ENCODE results near the gene WDR37. TPM values are rescaled to one million over a fixed set of nuclear protein-coding genes. Genes with fewer than 3 reads are reported as not detected.
"Not testable (repeated sequence)": the region's sequence is repeated elsewhere in the genome, so short reads cannot be mapped to it uniquely, and the experiment has no call there.

Gene WDR37
- total and polyA plus RNA-seq, 4 donors = 6.6 to 23.5 (median 13.6) TPM

DNA sequence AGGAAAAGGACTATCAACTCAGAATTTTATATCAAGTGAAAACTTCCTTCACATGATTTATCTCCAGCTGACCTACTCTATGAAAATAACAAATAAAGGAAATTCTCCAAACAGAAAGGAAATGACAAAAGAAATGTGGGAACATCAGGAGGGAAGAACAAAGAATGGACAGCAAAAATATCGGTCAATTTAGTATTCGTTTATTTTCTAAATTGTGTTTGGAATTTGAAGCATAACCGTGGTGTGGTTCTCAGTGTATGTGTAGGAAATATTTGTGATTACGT lies 8.7 kb downstream of the WDR37 start:
- TF ChIP-seq, protein P1, sequence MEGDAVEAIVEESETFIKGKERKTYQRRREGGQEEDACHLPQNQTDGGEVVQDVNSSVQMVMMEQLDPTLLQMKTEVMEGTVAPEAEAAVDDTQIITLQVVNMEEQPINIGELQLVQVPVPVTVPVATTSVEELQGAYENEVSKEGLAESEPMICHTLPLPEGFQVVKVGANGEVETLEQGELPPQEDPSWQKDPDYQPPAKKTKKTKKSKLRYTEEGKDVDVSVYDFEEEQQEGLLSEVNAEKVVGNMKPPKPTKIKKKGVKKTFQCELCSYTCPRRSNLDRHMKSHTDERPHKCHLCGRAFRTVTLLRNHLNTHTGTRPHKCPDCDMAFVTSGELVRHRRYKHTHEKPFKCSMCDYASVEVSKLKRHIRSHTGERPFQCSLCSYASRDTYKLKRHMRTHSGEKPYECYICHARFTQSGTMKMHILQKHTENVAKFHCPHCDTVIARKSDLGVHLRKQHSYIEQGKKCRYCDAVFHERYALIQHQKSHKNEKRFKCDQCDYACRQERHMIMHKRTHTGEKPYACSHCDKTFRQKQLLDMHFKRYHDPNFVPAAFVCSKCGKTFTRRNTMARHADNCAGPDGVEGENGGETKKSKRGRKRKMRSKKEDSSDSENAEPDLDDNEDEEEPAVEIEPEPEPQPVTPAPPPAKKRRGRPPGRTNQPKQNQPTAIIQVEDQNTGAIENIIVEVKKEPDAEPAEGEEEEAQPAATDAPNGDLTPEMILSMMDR (IDR thresholded peaks at IDR 0.05; ENCODE audit: control extremely low read depth, extremely low read depth) = no peak
- H3K9me3 ChIP-seq (ENCODE audit: control insufficient read depth in 4 of 4, insufficient read depth in 3 of 4, low read length in 3 of 4) = no peaks in the 10 kb centered on the region
- no peak for ATAC-seq (ENCODE audit: insufficient read depth, low FRiP score)
- H3K27ac ChIP-seq (ENCODE audit: low read depth in 1 of 2, low read length in 1 of 2) = no peak overlapping the region
- 77 to 78% methylated on average over 4 of the region's 4 CpGs for WGBS, 2 donors
- H3K27me3 ChIP-seq (ENCODE audit: control insufficient read depth in 3 of 3, insufficient read depth in 3 of 3, low read length in 2 of 3) = no peaks in the 10 kb centered on the region
- H3K9ac ChIP-seq (ENCODE audit: insufficient read depth in 1 of 2, low read length in 2 of 2) = no peak overlapping the region
- H3K36me3 ChIP-seq (ENCODE audit: control insufficient read depth in 4 of 4, insufficient read depth in 4 of 4, low read length in 4 of 4) = peaks cover 0 to 3% (median under 1%) of the 10 kb centered on the region in 4 donors
- H3K4me1 ChIP-seq (ENCODE audit: control insufficient read depth in 5 of 5, insufficient read depth in 5 of 5, low read length in 5 of 5) = peaks cover 0 to 18% (median 0%) of the 10 kb centered on the region in 5 donors
- H3K4me3 ChIP-seq = no peak overlapping the region
- DNase-seq = no peak

DNA sequence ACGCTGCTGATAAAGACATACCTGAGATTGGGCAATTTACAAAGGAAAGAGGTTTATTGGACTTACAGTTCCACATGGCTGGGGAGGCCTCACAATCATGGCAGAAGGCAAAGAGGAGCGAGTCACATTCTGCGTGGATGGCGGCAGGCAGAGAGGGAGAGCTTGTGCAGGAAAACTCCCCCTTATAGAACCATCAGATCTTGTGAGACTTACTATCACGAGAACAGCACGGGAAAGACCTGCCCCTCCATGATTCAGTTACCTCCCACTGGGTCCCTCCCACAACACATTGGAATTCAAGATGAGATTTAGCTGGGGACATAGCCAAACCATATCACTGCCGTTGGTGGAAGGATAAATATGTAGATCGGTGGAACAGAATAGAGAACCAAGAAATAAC lies 10.5 kb downstream of the WDR37 start:
- not testable (repeated sequence) for H3K4me3 ChIP-seq; H3K4me1 ChIP-seq (ENCODE audit: control insufficient read depth in 5 of 5, insufficient read depth in 5 of 5, low read length in 5 of 5); DNase-seq; ATAC-seq (ENCODE audit: insufficient read depth, low FRiP score); H3K9ac ChIP-seq (ENCODE audit: insufficient read depth in 1 of 2, low read length in 2 of 2); H3K27ac ChIP-seq (ENCODE audit: low read depth in 1 of 2, low read length in 1 of 2); H3K36me3 ChIP-seq (ENCODE audit: control insufficient read depth in 4 of 4, insufficient read depth in 4 of 4, low read length in 4 of 4); H3K9me3 ChIP-seq (ENCODE audit: control insufficient read depth in 4 of 4, insufficient read depth in 3 of 4, low read length in 3 of 4); H3K27me3 ChIP-seq (ENCODE audit: control insufficient read depth in 3 of 3, insufficient read depth in 3 of 3, low read length in 2 of 3)
- 93% methylated on average over 8 of the region's 8 CpGs for WGBS, 2 donors

DNA sequence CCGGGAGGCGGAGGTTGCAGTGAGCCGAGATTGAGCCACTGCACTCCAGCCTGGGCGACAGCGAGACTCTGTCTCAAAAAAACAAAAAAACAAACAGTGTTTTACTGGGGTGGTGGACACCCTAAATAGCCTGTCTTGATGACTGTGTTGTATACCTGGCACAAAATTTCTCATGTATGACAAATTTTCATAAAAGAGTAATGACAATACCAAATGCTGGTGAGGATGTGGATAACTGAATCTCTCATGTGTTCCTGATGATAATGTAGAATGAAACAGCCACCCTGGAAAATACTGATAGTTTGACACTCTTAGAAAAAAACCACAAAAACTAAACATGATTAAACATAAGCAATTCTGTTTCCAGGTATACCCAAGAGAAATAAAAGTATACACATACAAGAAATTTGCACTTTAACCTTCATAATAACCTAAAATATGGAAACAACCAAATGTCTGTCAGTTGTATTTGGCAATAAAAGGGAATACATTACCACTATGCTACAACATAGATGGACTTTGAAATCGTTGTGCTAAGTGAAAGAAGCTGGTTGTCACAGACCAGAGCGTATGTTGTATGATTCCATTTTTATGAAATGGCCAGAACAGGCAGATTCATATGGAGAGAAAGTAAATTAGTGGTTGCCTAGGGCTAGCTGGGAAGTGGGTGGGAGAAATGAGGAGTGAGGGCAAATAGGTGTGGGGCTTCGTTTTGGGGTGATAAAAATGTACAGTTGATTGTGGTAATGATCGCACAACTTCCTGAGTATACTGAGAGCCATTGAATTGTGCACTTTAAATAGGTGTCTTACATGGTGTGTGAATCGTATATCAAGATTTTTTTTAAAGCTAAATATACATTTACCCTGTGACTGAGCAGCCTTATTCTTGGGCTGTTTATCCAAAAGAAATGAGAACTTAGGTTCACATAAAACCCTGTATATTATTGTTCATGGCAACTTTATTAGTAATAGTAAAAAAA lies 12.5 kb downstream of the WDR37 start:
- no peaks in the 10 kb centered on the region for H3K4me1 ChIP-seq (ENCODE audit: control insufficient read depth in 5 of 5, insufficient read depth in 5 of 5, low read length in 5 of 5)
- no peaks in the 10 kb centered on the region for H3K27me3 ChIP-seq (ENCODE audit: control insufficient read depth in 3 of 3, insufficient read depth in 3 of 3, low read length in 2 of 3)
- ATAC-seq (ENCODE audit: insufficient read depth, low FRiP score) = no peak
- H3K36me3 ChIP-seq (ENCODE audit: control insufficient read depth in 4 of 4, insufficient read depth in 4 of 4, low read length in 4 of 4) = peaks cover 0 to 5% (median 2%) of the 10 kb centered on the region in 4 donors
- DNase-seq = no peak
- H3K27ac ChIP-seq (ENCODE audit: low read depth in 1 of 2, low read length in 1 of 2) = no peak overlapping the region
- H3K4me3 ChIP-seq = no peak overlapping the region
- no peaks in the 10 kb centered on the region for H3K9me3 ChIP-seq (ENCODE audit: control insufficient read depth in 4 of 4, insufficient read depth in 3 of 4, low read length in 3 of 4)
- TF ChIP-seq, protein P1 (IDR thresholded peaks at IDR 0.05; ENCODE audit: control extremely low read depth, extremely low read depth) = no peak
- WGBS, 2 donors = 62 to 88% methylated on average over 10 of the region's 10 CpGs
- H3K9ac ChIP-seq (ENCODE audit: insufficient read depth in 1 of 2, low read length in 2 of 2) = no peak overlapping the region

DNA sequence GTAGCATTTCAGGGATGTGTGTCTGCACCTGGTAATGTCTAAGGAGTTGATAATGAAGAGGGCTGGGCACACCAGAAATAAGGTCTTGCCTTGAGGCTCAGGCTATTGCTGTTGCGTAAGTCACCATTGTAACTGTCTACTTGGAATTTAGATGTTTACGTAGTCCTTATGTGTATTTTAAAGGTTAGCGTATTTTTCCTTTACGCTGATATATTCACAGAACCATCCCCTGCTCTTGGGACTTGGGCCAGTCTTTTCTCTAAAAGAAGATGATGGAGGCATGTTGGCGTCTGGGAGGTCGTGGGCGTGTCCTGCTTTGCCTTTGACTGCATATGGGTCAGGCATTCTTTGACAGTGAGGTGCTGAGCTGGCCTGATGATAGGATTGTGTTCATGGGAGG lies 14.7 kb downstream of the WDR37 start:
- DNase-seq (no peak), ATAC-seq (ENCODE audit: insufficient read depth, low FRiP score) (no peak)
- 74 to 85% methylated on average over 7 of the region's 7 CpGs for WGBS, 2 donors
- H3K9me3 ChIP-seq (ENCODE audit: control insufficient read depth in 4 of 4, insufficient read depth in 3 of 4, low read length in 3 of 4) = no peaks in the 10 kb centered on the region
- no peak overlapping the region for H3K9ac ChIP-seq (ENCODE audit: insufficient read depth in 1 of 2, low read length in 2 of 2)
- no peaks in the 10 kb centered on the region for H3K4me1 ChIP-seq (ENCODE audit: control insufficient read depth in 5 of 5, insufficient read depth in 5 of 5, low read length in 5 of 5)
- H3K4me3 ChIP-seq = no peak overlapping the region
- no peaks in the 10 kb centered on the region for H3K27me3 ChIP-seq (ENCODE audit: control insufficient read depth in 3 of 3, insufficient read depth in 3 of 3, low read length in 2 of 3)
- H3K36me3 ChIP-seq (ENCODE audit: control insufficient read depth in 4 of 4, insufficient read depth in 4 of 4, low read length in 4 of 4) = peaks cover 0 to 11% (median 3%) of the 10 kb centered on the region in 4 donors
- no peak overlapping the region for H3K27ac ChIP-seq (ENCODE audit: low read depth in 1 of 2, low read length in 1 of 2)
- TF ChIP-seq, protein P1 (IDR thresholded peaks at IDR 0.05; ENCODE audit: control extremely low read depth, extremely low read depth) = no peak

All from lung (tissue), 12 donors.